NCI-H748 (cell line): ENCODE data around the gene NUDT9.
"Not testable (repeated sequence)": the region's sequence is repeated elsewhere in the genome, so short reads cannot be mapped to it uniquely, and the experiment has no call there.

Source experiments
- DNase-seq: peaks from one replicate; lab custom pipeline; 2025; ENCODE audit not compliant: unreplicated experiment; lab: John Stamatoyannopoulos, UW

NUDT9 gene

GRCh38 chr4:87458913-87459312 is 36.5 kb downstream of the NUDT9 start:
- no peak for DNase-seq

GRCh38 chr4:87461281-87461700 is 38.9 kb downstream of the NUDT9 start:
- DNase-seq: no peak

- no peak for DNase-seq
Measured at GRCh38 chr4:87462102-87462501, 39.7 kb downstream of the NUDT9 start.

GRCh38 chr4:87465739-87466366 is 43.5 kb downstream of the NUDT9 start:
- peak; percentile 39 for DNase-seq

- DNase-seq: no peak
Measured at GRCh38 chr4:87469390-87469789, 47.0 kb downstream of the NUDT9 start.

- no peak for DNase-seq
Measured at GRCh38 chr4:87476934-87477333, 54.6 kb downstream of the NUDT9 start.

- DNase-seq: no peak
Measured at GRCh38 chr4:87478732-87479250, 56.4 kb downstream of the NUDT9 start.

- no peak for DNase-seq
Measured at GRCh38 chr4:87481377-87481776, 59.0 kb downstream of the NUDT9 start.

- not testable (repeated sequence) for DNase-seq
Measured at GRCh38 chr4:87483247-87483646, 60.9 kb downstream of the NUDT9 start.

GRCh38 chr4:87488666-87489065 is 66.3 kb downstream of the NUDT9 start:
- DNase-seq: not testable (repeated sequence)

- DNase-seq: no peak
Measured at GRCh38 chr4:87489678-87490077, 67.3 kb downstream of the NUDT9 start.

- no peak for DNase-seq
Measured at GRCh38 chr4:87490664-87491369, 68.4 kb downstream of the NUDT9 start.

- no peak for DNase-seq
Measured at GRCh38 chr4:87491436-87491835, 69.1 kb downstream of the NUDT9 start.

- DNase-seq: not testable (repeated sequence)
Measured at GRCh38 chr4:87491851-87492250, 69.5 kb downstream of the NUDT9 start.

GRCh38 chr4:87493115-87493514 is 70.7 kb downstream of the NUDT9 start:
- no peak for DNase-seq

GRCh38 chr4:87497159-87497558 is 74.8 kb downstream of the NUDT9 start:
- DNase-seq: no peak

- no peak for DNase-seq
Measured at GRCh38 chr4:87497578-87497977, 75.2 kb downstream of the NUDT9 start.

GRCh38 chr4:87498446-87498900 is 76.1 kb downstream of the NUDT9 start:
- DNase-seq: no peak

- DNase-seq: no peak
Measured at GRCh38 chr4:87499403-87500091, 77.2 kb downstream of the NUDT9 start.

- no peak for DNase-seq
Measured at GRCh38 chr4:87500092-87500462, 77.7 kb downstream of the NUDT9 start.

GRCh38 chr4:87502580-87503238 is 80.3 kb downstream of the NUDT9 start:
- DNase-seq: peak; percentile 33
